GM12864 (cell line): ENCODE data around the gene TMCC2.

ENCODE experiments used
- DNase-seq: peaks from one replicate; pipeline ENCODE4 v3.0.0-alpha.2; 2011; ENCODE audit warnings: low read depth
- H3K4me3 ChIP-seq: 2 replicates; pipeline ENCODE4 v1.5.1; 2011; ENCODE audit warnings: mild to moderate bottlenecking, low read depth, low read length, control low read depth
- CTCF ChIP-seq: IDR thresholded peaks from 2 replicates; pipeline ENCODE4 v1.5.1; 2011; ENCODE audit warnings: low read depth, mild to moderate bottlenecking, moderate library complexity, low read length, control low read depth, inconsistent platforms; ENCODE audit errors: missing control alignments

Gene TMCC2

GRCh38 chr1:205259324-205259832 lies 31.6 kb downstream of the TMCC2 start:
- no peak for TF ChIP-seq CTCF
- DNase-seq = no peak
- H3K4me3 ChIP-seq = no peak overlapping the region

GRCh38 chr1:205259998-205260397 lies 32.3 kb downstream of the TMCC2 start:
- TF ChIP-seq CTCF = no peak
- no peak for DNase-seq
- no peak overlapping the region for H3K4me3 ChIP-seq

GRCh38 chr1:205260948-205261732 lies 33.4 kb downstream of the TMCC2 start:
- DNase-seq = no peak
- no peak overlapping the region for H3K4me3 ChIP-seq
- TF ChIP-seq CTCF = no peak

- DNase-seq = no peak
- no peak for TF ChIP-seq CTCF
- no peak overlapping the region for H3K4me3 ChIP-seq
Measured at GRCh38 chr1:205261946-205262691, 34.4 kb downstream of the TMCC2 start.

GRCh38 chr1:205262731-205263171 lies 35.0 kb downstream of the TMCC2 start:
- no peak overlapping the region for H3K4me3 ChIP-seq
- TF ChIP-seq CTCF = no peak
- no peak for DNase-seq

GRCh38 chr1:205263580-205264190 lies 35.9 kb downstream of the TMCC2 start:
- DNase-seq = no peak
- H3K4me3 ChIP-seq = no peak overlapping the region
- no peak for TF ChIP-seq CTCF
